Measurements from ENCODE around the gene SELENOV. TPM values are rescaled to one million over a fixed set of nuclear protein-coding genes. Genes with fewer than 3 reads are reported as not detected.

The SELENOV gene
- total RNA-seq, 2 donors from 2014 or later, result not detected

- DNase-seq (ENCODE audit: low spot score), result no peak
- Histone ChIP-seq H3K36me3 (no peaks in the 10 kb centered on the region), H3K27ac (no peak overlapping the region), H3K4me1 (peaks cover 0 to 9% of the 10 kb centered on the region in 2 donors), H3K27me3 (peaks cover 0 to 9% of the 10 kb centered on the region in 2 donors), H3K9me3 (no peaks in the 10 kb centered on the region), H3K4me3 (no peak overlapping the region)
- no peak for TF ChIP-seq CTCF (IDR thresholded peaks at IDR 0.05)
Observed at GRCh38 chr19:39508629-39509028, 6.3 kb upstream of the SELENOV start.

GRCh38 chr19:39509233-39509632 is 5.7 kb upstream of the SELENOV start:
- Histone ChIP-seq H3K9me3 (no peaks in the 10 kb centered on the region), H3K36me3 (no peaks in the 10 kb centered on the region), H3K27me3 (peaks cover 0 to 14% of the 10 kb centered on the region in 2 donors), H3K27ac (no peak overlapping the region), H3K4me1 (peaks cover 0 to 9% of the 10 kb centered on the region in 2 donors), H3K4me3 (no peak overlapping the region)
- TF ChIP-seq CTCF (IDR thresholded peaks at IDR 0.05), result no peak
- DNase-seq (ENCODE audit: low spot score), result no peak

- no peaks in the 10 kb centered on the region for H3K9me3 ChIP-seq
- peaks cover 0 to 14% of the 10 kb centered on the region in 2 donors for H3K4me1 ChIP-seq
- H3K4me3 ChIP-seq, result no peak overlapping the region
- H3K27me3 ChIP-seq, result peaks cover 8 to 30% of the 10 kb centered on the region in 2 donors
- H3K27ac ChIP-seq, result no peak overlapping the region
- no peak for DNase-seq (ENCODE audit: low spot score)
- TF ChIP-seq CTCF (IDR thresholded peaks at IDR 0.05), result no peak
- no peaks in the 10 kb centered on the region for H3K36me3 ChIP-seq
Observed at GRCh38 chr19:39512988-39513387, 2.0 kb upstream of the SELENOV start.

GRCh38 chr19:39515551-39516191 is 732 bp downstream of the SELENOV start:
- DNase-seq (ENCODE audit: low spot score), result no peak
- H3K36me3 ChIP-seq, result no peaks in the 10 kb centered on the region
- no peak overlapping the region for H3K27ac ChIP-seq
- TF ChIP-seq CTCF (IDR thresholded peaks at IDR 0.05), result no peak
- peaks cover 8 to 26% of the 10 kb centered on the region in 2 donors for H3K27me3 ChIP-seq
- peak overlapping the region; percentile 15 to 42 for H3K4me3 ChIP-seq
- peaks cover 0 to 14% of the 10 kb centered on the region in 2 donors for H3K4me1 ChIP-seq
- no peaks in the 10 kb centered on the region for H3K9me3 ChIP-seq

GRCh38 chr19:39516270-39516669 is 1.3 kb downstream of the SELENOV start:
- H3K27me3 ChIP-seq, result peaks cover 8 to 26% of the 10 kb centered on the region in 2 donors

More at GRCh38 chr19:39516270-39516669, 1.3 kb downstream of the SELENOV start:
- no peak for DNase-seq (ENCODE audit: low spot score)
- Histone ChIP-seq H3K27ac (no peak overlapping the region), H3K4me3 (no peak overlapping the region), H3K4me1 (peaks cover 0 to 14% of the 10 kb centered on the region in 2 donors), H3K36me3 (no peaks in the 10 kb centered on the region), H3K9me3 (no peaks in the 10 kb centered on the region)
- TF ChIP-seq CTCF (IDR thresholded peaks at IDR 0.05), result no peak
